HG02938 (cell line): Measurements from ENCODE around the gene LMAN2.
"Not testable (repeated sequence)": the region's sequence is repeated elsewhere in the genome, so short reads cannot be mapped to it uniquely, and the experiment has no call there.

Experiments
- ATAC-seq: cut with Tn5 transposase; IDR thresholded peaks from one replicate; pipeline ENCODE4 v1.9.1; 2021; ENCODE audit warnings: mild to moderate bottlenecking, moderate library complexity; ENCODE audit not compliant: unreplicated experiment

Gene LMAN2

GRCh38 chr5:177308740-177309139 is 42.7 kb downstream of the LMAN2 start:
- ATAC-seq = no peak

- no peak for ATAC-seq
These were observed 43.7 kb downstream of the LMAN2 start for GRCh38 chr5:177307544-177308363.

DNA sequence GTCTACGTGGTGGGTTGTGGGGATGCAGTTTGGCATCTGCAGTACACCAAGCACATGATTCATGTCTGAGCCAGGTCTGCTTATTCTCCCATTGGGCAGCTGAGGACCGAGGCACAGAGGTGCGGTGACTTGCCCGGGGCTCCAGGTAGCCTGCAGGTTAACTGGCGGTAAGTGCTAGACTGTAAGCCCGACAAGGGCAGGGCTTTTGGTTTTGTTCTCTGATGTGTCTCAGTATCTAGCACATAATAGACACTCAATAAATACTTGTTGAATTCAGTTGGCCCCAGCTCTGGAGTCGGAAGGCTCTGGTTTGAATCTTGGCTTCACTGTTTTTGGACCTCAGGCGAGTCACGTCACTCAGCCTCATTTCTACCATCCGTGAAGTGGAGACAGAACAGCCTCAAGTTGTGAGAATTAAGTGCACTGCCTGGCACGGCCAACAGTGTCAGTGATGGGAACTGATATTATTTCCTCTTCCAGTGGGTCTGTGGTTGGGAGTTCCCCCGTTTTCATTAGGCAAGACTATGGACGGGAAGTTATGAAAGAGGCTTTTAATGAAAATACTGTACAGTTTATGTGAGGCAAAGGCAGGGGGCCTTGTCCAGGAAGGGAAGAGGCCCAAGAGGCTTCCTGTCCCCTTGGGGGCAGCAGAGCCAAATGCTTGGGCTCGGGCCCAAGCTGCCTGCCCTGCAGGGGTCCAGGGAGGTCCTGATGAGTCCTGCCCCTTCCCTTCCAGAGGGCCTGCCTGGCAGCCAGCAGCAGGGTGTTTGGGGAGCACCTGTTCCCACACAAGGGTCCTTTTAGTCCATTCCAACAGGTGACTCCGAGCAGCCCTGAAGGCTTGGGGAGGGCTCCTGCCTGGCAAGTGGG is 44.6 kb downstream of the LMAN2 start:
- ATAC-seq = no peak

GRCh38 chr5:177306103-177306640 is 45.3 kb downstream of the LMAN2 start:
- ATAC-seq = not testable (repeated sequence)

- no peak for ATAC-seq
These were observed 46.9 kb downstream of the LMAN2 start for GRCh38 chr5:177304392-177305119.

DNA sequence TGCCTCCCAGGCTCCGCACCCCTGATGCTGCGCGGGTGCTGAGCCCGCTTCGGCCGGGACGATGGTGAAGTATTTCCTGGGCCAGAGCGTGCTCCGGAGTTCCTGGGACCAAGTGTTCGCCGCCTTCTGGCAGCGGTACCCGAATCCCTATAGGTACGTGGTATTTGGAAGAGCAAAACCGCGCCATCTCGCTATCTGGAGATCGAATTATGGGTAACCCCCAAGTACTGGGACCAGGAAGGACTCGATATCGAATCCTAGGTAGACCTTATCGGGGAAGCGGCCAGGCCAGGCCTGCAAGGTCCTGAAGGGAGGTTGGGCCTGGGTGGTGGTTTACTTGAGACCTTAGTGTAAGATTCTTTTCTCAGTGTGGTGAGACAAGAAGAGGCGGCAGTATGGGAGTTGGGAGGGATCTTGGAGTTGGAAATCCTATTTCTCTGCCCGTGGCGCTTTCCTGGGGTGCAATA is 47.5 kb downstream of the LMAN2 start:
- ATAC-seq = no peak

DNA sequence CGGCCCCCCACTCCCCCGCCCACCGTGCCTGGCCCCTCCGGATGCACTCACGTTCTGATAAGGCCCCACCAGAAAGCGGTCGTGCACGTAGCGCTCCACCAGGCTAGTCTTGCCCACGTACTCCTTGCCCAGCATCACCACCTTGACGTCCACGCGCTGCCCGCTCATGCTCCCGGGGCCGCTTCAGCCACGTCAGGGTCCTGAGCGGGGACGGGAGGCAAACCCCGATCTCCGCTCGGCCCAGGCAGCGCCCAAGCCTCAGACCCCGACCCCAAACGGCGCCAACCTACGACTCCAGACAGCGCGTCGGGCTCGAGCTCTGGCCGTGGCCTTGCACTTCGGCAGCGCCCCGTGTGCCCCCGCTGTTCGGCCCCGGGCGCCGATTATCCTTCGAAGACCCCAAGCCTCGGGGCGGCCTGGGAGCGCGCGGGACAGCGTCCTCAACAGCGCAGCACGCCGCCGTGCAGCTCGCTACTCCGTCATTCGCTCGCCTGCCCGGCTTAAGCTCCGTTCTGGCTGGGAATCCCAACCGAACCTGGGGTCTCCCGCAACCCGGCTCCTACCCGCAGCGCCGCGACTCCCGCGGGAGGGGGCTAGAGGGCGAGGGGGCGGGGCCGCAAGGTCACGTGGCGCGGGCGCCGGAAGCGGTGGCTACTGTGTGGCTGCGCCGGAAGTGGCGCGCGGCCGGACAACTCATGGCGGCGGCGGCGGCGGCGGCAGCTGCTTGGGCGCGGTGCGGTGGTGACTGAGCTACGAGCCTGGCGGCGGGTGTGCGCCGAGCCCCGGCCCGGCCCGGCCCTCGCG is 48.1 kb downstream of the LMAN2 start, which contains the start of the genes PRELID1 and RAB24:
PRELID1 (plus strand) TSS at position 679 of the 804 bp plus-strand sequence. CDS start 187 bp downstream, outside the sequence.
RAB24 (minus strand) TSS at position 599 of the 804 bp plus-strand sequence; CDS start at position 168, 431 bp downstream.
- ATAC-seq = peak; percentile 66

- ATAC-seq = no peak
These were observed 48.9 kb downstream of the LMAN2 start for GRCh38 chr5:177302354-177303110.

DNA sequence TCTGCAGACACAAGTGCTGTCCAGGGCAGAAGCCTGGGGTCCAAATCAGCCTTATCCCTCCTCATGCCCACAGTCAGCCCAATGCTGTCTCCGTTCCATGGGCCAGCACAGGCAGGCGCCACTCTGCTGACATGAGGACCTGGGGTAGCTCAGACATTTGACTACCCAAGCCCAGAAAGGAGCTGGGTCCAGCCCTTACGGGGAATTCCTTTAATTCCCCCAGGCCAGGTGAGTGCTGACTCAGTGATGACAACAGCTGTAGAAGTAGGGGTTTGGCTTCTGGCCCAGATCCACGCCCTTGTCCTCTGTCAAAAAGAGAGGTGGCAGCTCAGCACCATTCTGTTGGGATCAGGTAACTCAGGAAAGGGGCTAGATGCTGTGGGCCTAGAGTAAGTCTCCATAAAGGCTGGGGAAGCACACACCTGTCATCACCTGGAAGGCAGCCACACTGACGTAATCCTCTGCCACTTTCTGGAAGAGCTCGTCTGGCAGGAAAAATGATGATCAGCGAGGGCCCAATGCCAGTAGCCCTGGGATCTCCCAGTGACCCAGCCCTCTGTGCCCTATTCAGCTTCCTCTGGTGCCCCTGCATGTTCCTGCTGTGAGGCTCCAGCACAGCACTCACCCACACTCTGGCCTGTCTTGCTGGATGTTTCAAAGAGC is 49.8 kb downstream of the LMAN2 start:
- no peak for ATAC-seq

GRCh38 chr5:177300951-177301350 is 50.5 kb downstream of the LMAN2 start:
- no peak for ATAC-seq

GRCh38 chr5:177300236-177300880 is 51.1 kb downstream of the LMAN2 start:
- ATAC-seq = peak; percentile 53

DNA sequence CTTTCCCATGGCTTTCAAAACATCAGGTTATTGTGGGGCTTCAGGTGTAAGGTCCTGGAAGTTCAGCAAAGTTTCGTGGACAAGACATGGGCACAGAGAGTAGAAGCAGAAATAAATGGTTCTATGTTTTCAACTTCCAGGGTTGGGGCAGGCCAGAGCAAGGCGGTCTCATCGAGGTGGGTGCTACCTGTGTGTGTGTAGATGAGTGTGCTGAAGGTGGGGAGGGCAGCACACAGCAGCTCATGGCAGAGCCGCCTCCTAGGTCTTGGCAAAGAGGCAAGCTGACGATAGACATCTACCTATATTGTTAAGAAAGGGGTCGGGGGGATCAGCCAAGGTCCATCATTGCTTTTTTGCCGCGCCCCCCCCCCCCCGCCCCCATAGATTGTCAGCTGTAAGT is 51.8 kb downstream of the LMAN2 start:
- no peak for ATAC-seq

- no peak for ATAC-seq
These were observed 53.5 kb downstream of the LMAN2 start for GRCh38 chr5:177297922-177298321.

DNA sequence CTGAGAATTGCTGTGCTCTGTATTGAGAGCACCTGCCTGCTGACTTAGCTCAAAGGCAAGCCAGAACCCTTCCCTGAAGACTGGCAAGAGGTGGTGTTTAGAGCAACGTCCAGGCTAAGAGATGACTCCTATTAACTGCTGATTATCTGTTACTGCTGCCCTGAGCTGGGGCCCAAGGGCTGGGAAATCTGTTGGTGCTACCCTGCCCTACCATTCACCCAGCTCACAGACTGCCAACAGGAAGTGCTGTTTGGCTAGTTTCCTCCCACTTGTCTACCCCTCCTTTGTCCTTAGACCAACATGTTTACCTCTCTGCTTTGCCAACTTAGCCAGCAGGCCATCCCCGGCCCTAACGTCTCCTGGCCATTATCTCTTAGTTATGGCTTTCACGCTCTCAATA is 54.9 kb downstream of the LMAN2 start:
- ATAC-seq = no peak

DNA sequence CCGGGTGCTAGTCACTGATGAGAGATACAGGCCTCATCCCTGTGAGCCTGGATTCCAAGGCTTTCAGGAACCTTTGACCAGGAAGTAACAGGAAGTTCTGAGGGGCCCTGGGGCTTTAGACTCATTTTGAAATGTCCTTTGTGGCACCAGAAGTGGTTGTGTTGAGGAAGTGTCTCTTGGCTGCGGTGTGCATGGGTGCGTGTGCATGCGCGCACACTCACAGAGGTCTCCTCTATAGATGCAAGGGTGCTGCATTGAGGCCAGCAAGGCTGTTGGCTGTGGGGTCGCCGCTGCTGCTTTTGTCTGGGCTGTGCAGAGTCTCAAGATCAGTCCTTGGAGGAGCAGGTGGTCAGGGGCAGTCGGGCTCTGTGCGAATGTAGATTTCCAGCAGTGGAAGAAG is 55.5 kb downstream of the LMAN2 start:
- no peak for ATAC-seq

DNA sequence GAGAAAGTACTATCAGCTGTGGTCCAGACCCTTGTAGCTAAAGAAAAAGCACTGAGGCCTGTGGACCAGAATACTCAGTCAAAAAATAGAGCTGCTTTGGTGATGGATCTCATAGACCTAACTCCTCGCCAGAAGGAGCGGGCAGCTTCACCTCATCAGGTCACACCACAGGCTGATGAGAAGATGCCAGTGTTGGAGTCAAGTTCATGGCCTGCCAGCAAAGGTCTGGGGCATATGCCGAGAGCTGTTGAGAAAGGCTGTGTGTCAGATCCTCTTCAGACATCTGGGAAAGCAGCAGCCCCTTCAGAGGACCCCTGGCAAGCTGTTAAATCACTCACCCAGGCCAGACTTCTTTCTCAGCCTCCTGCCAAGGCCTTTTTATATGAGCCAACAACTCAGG is 56.8 kb downstream of the LMAN2 start:
- ATAC-seq = no peak

DNA sequence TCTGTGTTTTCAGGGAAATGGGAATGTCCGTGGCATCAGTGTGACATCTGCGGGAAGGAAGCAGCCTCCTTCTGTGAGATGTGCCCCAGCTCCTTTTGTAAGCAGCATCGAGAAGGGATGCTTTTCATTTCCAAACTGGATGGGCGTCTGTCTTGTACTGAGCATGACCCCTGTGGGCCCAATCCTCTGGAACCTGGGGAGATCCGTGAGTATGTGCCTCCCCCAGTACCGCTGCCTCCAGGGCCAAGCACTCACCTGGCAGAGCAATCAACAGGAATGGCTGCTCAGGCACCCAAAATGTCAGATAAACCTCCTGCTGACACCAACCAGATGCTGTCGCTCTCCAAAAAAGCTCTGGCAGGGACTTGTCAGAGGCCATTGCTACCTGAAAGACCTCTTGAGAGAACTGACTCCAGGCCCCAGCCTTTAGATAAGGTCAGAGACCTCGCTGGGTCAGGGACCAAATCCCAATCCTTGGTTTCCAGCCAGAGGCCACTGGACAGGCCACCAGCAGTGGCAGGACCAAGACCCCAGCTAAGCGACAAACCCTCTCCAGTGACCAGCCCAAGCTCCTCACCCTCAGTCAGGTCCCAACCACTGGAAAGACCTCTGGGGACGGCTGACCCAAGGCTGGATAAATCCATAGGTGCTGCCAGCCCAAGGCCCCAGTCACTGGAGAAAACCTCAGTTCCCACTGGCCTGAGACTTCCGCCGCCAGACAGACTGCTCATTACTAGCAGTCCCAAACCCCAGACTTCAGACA is 57.5 kb downstream of the LMAN2 start:
- ATAC-seq = no peak
